ENCODE data around the gene PODXL. TPM values are rescaled to one million over a fixed set of nuclear protein-coding genes. Genes with fewer than 3 reads are reported as not detected.

Gene PODXL
- total and polyA plus RNA-seq, 4 donors = 1.2 to 3.6 (median 1.6) TPM

DNA sequence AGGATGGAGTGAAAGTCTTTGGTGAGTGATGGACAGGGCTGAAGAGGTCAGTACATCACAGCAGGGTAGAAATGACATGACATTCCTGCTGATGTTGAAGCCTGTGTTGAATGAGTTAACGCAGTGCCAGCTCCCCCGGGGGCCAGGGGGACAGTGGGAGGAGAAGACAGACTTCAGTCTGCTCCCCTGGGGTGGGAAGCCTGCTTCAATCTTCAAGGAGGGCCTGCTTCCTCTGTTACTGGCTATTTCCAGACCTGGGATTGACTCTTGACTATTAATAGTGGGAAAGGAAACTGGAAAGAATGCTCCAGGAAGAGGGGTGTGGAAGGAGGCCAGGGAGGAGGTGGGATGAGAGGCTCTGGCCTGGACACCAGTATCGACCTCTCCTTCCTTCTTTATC lies 27.2 kb downstream of the PODXL start (continued):
- TF ChIP-seq FOXA2 (IDR thresholded peaks at IDR 0.05) (no peak), YY1 (IDR thresholded peaks at IDR 0.05) (no peak), NR2F2 (IDR thresholded peaks at IDR 0.05) (no peak)
- TF ChIP-seq, protein P1, sequence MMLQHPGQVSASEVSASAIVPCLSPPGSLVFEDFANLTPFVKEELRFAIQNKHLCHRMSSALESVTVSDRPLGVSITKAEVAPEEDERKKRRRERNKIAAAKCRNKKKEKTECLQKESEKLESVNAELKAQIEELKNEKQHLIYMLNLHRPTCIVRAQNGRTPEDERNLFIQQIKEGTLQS (IDR thresholded peaks at IDR 0.05) = no peak

DNA sequence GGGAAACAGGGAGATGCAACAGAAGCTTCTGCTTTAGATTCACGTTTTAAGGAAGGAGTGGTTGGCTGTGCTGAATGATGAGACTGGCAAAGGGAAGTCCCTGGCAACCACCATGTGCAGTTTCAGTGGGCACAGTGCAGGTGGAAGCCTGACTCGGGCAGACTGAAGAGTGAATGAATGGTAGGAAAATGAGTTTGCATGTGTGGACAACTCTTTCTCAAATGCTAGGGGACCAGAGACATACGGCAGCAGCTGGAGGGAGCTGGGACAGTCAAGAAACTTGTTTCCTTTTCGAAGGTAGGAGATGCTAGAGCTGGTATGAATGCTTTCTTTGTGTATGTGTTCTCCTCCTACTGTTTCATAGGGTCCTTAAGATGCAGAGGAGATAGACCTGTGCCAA lies 29.0 kb downstream of the PODXL start:
- TF ChIP-seq FOXA1 (IDR thresholded peaks at IDR 0.05) (no peak), EGR1 (IDR thresholded peaks at IDR 0.05; ENCODE audit: low read depth in 2 of 2) (no peak), FOXA2 (IDR thresholded peaks at IDR 0.05) (no peak), HNF4G (IDR thresholded peaks at IDR 0.05) (no peak), RXRA (IDR thresholded peaks at IDR 0.05) (no peak), YY1 (IDR thresholded peaks at IDR 0.05) (no peak), RAD21 (IDR thresholded peaks at IDR 0.05) (no peak), JUND (IDR thresholded peaks at IDR 0.05) (no peak), NR2F2 (IDR thresholded peaks at IDR 0.05) (no peak), GABPA (IDR thresholded peaks at IDR 0.05 in 1 of 2, conservative IDR thresholded peaks at IDR 0.05 in 1 of 2) (no peak), HNF4A (conservative IDR thresholded peaks at IDR 0.05) (no peak), TAF1 (conservative IDR thresholded peaks at IDR 0.05) (no peak), SP1 (IDR thresholded peaks at IDR 0.05) (no peak)
- TF ChIP-seq, protein P2, sequence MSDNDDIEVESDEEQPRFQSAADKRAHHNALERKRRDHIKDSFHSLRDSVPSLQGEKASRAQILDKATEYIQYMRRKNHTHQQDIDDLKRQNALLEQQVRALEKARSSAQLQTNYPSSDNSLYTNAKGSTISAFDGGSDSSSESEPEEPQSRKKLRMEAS (IDR thresholded peaks at IDR 0.05) = no peak
- TF ChIP-seq, protein P1 (IDR thresholded peaks at IDR 0.05) = no peak
- TF ChIP-seq, protein P3, sequence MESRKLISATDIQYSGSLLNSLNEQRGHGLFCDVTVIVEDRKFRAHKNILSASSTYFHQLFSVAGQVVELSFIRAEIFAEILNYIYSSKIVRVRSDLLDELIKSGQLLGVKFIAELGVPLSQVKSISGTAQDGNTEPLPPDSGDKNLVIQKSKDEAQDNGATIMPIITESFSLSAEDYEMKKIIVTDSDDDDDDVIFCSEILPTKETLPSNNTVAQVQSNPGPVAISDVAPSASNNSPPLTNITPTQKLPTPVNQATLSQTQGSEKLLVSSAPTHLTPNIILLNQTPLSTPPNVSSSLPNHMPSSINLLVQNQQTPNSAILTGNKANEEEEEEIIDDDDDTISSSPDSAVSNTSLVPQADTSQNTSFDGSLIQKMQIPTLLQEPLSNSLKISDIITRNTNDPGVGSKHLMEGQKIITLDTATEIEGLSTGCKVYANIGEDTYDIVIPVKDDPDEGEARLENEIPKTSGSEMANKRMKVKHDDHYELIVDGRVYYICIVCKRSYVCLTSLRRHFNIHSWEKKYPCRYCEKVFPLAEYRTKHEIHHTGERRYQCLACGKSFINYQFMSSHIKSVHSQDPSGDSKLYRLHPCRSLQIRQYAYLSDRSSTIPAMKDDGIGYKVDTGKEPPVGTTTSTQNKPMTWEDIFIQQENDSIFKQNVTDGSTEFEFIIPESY (IDR thresholded peaks at IDR 0.05) = no peak
- TF ChIP-seq, protein P4, sequence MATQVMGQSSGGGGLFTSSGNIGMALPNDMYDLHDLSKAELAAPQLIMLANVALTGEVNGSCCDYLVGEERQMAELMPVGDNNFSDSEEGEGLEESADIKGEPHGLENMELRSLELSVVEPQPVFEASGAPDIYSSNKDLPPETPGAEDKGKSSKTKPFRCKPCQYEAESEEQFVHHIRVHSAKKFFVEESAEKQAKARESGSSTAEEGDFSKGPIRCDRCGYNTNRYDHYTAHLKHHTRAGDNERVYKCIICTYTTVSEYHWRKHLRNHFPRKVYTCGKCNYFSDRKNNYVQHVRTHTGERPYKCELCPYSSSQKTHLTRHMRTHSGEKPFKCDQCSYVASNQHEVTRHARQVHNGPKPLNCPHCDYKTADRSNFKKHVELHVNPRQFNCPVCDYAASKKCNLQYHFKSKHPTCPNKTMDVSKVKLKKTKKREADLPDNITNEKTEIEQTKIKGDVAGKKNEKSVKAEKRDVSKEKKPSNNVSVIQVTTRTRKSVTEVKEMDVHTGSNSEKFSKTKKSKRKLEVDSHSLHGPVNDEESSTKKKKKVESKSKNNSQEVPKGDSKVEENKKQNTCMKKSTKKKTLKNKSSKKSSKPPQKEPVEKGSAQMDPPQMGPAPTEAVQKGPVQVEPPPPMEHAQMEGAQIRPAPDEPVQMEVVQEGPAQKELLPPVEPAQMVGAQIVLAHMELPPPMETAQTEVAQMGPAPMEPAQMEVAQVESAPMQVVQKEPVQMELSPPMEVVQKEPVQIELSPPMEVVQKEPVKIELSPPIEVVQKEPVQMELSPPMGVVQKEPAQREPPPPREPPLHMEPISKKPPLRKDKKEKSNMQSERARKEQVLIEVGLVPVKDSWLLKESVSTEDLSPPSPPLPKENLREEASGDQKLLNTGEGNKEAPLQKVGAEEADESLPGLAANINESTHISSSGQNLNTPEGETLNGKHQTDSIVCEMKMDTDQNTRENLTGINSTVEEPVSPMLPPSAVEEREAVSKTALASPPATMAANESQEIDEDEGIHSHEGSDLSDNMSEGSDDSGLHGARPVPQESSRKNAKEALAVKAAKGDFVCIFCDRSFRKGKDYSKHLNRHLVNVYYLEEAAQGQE (IDR thresholded peaks at IDR 0.05) = no peak
- TF ChIP-seq, protein P5, sequence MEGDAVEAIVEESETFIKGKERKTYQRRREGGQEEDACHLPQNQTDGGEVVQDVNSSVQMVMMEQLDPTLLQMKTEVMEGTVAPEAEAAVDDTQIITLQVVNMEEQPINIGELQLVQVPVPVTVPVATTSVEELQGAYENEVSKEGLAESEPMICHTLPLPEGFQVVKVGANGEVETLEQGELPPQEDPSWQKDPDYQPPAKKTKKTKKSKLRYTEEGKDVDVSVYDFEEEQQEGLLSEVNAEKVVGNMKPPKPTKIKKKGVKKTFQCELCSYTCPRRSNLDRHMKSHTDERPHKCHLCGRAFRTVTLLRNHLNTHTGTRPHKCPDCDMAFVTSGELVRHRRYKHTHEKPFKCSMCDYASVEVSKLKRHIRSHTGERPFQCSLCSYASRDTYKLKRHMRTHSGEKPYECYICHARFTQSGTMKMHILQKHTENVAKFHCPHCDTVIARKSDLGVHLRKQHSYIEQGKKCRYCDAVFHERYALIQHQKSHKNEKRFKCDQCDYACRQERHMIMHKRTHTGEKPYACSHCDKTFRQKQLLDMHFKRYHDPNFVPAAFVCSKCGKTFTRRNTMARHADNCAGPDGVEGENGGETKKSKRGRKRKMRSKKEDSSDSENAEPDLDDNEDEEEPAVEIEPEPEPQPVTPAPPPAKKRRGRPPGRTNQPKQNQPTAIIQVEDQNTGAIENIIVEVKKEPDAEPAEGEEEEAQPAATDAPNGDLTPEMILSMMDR (IDR thresholded peaks at IDR 0.05; ENCODE audit: low read depth, low read length, missing input control) = no peak
- Histone ChIP-seq H3K27ac (ENCODE audit: low read depth in 1 of 2, low read length in 2 of 2) (no peak overlapping the region), H3K27me3 (ENCODE audit: control insufficient read depth in 4 of 4, insufficient read depth in 4 of 4, low read length in 3 of 4) (no peaks in the 10 kb centered on the region), H3K4me3 (ENCODE audit: low read depth in 1 of 3, low read length in 3 of 3) (no peak overlapping the region), H3K9me3 (ENCODE audit: control insufficient read depth in 4 of 4, low read length in 3 of 4) (no peaks in the 10 kb centered on the region), H3K36me3 (ENCODE audit: control insufficient read depth in 4 of 4, insufficient read depth in 3 of 4, low read depth in 1 of 4, low read length in 3 of 4) (no peaks in the 10 kb centered on the region), H3K4me1 (ENCODE audit: control insufficient read depth in 4 of 4, insufficient read depth in 4 of 4, low read length in 3 of 4) (peaks cover 0 to under 1% (median 0%) of the 10 kb centered on the region in 4 donors), H3K9ac (ENCODE audit: low read depth in 1 of 2, low read length in 2 of 2) (no peak overlapping the region)
- no peak for DNase-seq (ENCODE audit: low spot score)
- 54% methylated on average over 4 of the region's 4 CpGs for WGBS
